ENCODE data around the gene PNP.

The PNP gene

DNA sequence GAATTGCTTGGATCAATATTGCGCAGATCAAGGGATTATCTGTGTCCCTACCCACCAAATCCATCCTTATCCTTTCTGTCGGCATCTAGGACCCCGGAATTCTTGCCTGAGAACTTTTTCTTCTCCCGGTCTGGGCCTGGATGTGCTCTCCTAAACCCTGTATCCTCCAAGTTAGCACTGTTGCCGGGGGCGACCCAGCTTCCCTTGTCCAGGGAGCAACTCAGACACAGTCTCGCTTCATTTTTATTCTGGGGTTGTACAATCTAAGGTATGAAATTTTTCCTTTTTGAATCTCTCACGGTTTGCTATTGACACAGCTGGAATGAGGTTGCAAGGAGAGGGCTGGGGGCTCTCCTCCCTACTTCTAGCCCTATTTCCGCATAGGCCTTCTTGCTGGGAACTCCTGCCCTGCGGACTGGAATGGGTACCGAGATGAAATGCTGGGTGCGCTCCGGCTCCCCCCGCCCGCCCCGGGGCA is 403 bp upstream of the PNP start:
- WGBS, result 38% methylated on average over 16 of the region's 16 CpGs
- no peak for DNase-seq
- H3K9me3 ChIP-seq (ENCODE audit: control insufficient read depth, low read length), result no peaks in the 10 kb centered on the region

DNA sequence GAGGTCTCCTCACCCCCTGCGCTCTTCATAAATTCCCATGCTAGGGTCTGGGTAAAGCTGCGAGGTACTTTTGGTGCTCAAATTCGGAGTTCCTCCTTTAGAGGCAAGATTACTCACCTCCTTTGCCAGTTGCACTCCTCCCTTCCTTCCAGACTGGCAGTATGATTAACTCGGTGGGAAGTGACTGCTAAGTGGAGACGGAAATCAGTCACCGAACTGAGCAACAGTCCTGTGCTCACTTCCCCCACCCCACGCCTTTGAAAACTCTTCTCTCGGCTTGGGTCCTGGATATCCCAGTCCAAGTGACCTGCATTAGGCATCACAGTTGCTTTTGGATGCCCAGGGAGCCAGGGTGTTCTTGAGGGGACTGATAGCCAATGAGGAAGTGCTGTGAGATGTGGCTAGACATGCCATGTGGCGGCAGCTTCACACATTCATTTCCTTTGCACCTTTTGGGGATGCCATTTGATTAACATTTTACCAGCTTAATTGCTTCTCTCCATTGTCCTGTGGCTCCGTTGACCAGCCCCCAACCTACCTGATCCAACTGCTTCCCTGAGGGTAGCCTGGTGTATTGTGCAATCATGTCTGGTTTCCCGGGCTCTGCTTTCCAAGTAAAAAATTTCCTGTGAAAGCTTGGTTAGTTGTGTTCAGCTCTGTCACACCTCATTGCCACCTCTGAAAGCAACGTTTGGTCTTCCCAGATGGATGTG is 840 bp downstream of the PNP start:
- Histone ChIP-seq H4K91ac (ENCODE audit: low read length) (no peak overlapping the region), H3K4me3 (ENCODE audit: insufficient read depth in 1 of 2, low read depth in 1 of 2, low read length in 2 of 2) (peak overlapping the region; percentile 73 to 96), H3K23ac (ENCODE audit: low read length in 2 of 2) (peak overlapping the region in 1 of 2 experiments; percentile 2), H4K8ac (ENCODE audit: low read length) (no peak overlapping the region), H3K4ac (ENCODE audit: low read depth in 1 of 2, low read length in 2 of 2) (peak overlapping the region in 1 of 2 experiments; percentile 33), H2BK120ac (ENCODE audit: low read depth, low read length) (no peak overlapping the region), H3K9ac (ENCODE audit: low read length) (peak overlapping the region; percentile 96), H3K4me2 (ENCODE audit: low read length, poor library complexity, severe bottlenecking) (peak overlapping the region; percentile 67), H2BK15ac (ENCODE audit: low read depth, poor library complexity, severe bottlenecking) (no peak overlapping the region), H3K14ac (ENCODE audit: low read length in 2 of 2) (peak overlapping the region in 1 of 2 experiments; percentile 71), H2AK5ac (ENCODE audit: low read length, severe bottlenecking) (no peak overlapping the region), H3K9me3 (ENCODE audit: control insufficient read depth, low read length) (no peaks in the 10 kb centered on the region), H2BK12ac (ENCODE audit: low read length in 2 of 2) (peak overlapping the region in 1 of 2 experiments; percentile 10), H3K18ac (ENCODE audit: low read depth in 1 of 2, low read length in 2 of 2) (peak overlapping the region in 1 of 2 experiments; percentile 87), H2AFZ (ENCODE audit: low read depth, low read length) (peak overlapping the region; percentile 55), H3K27ac (ENCODE audit: low read length, poor library complexity, severe bottlenecking) (peak overlapping the region; percentile 39), H3K4me1 (ENCODE audit: control insufficient read depth, insufficient read depth, low read depth, low read length) (peaks cover 5% of the 10 kb centered on the region), H2BK5ac (ENCODE audit: low read depth, low read length, poor library complexity, severe bottlenecking) (no peak overlapping the region), H3K36me3 (ENCODE audit: control insufficient read depth in 1 of 2, insufficient read depth in 2 of 2, low read depth in 1 of 2, low read length in 2 of 2) (peaks cover 11 to 31% of the 10 kb centered on the region in 2 experiments), H3K27me3 (ENCODE audit: control insufficient read depth in 1 of 2, insufficient read depth in 1 of 2, low read length in 2 of 2) (no peaks in the 10 kb centered on the region), H3K79me1 (replicated peaks; ENCODE audit: low read length, poor library complexity, severe bottlenecking) (peaks cover 18% of the 10 kb centered on the region)
- WGBS, result 0% methylated on average over 11 of the region's 12 CpGs
- peak; percentile 87 for DNase-seq

More for the DNA sequence above, 403 bp upstream of the PNP start:
- Histone ChIP-seq H3K4me2 (ENCODE audit: low read length, poor library complexity, severe bottlenecking) (peak overlapping the region; percentile 67), H2BK12ac (ENCODE audit: low read length in 2 of 2) (no peak overlapping the region), H2BK120ac (ENCODE audit: low read depth, low read length) (no peak overlapping the region), H4K91ac (ENCODE audit: low read length) (no peak overlapping the region), H4K8ac (ENCODE audit: low read length) (peak overlapping the region; percentile 36), H2AFZ (ENCODE audit: low read depth, low read length) (peak overlapping the region; percentile 15), H3K27ac (ENCODE audit: low read length, poor library complexity, severe bottlenecking) (no peak overlapping the region), H3K14ac (ENCODE audit: low read length in 2 of 2) (no peak overlapping the region), H2BK5ac (ENCODE audit: low read depth, low read length, poor library complexity, severe bottlenecking) (no peak overlapping the region), H2AK5ac (ENCODE audit: low read length, severe bottlenecking) (no peak overlapping the region), H3K4ac (ENCODE audit: low read depth in 1 of 2, low read length in 2 of 2) (peak overlapping the region in 1 of 2 experiments; percentile 27), H3K4me3 (ENCODE audit: insufficient read depth in 1 of 2, low read depth in 1 of 2, low read length in 2 of 2) (peak overlapping the region; percentile 73 to 96), H3K79me1 (replicated peaks; ENCODE audit: low read length, poor library complexity, severe bottlenecking) (peaks cover 10% of the 10 kb centered on the region), H3K36me3 (ENCODE audit: control insufficient read depth in 1 of 2, insufficient read depth in 2 of 2, low read depth in 1 of 2, low read length in 2 of 2) (peaks cover 4 to 19% of the 10 kb centered on the region in 2 experiments), H3K27me3 (ENCODE audit: control insufficient read depth in 1 of 2, insufficient read depth in 1 of 2, low read length in 2 of 2) (no peaks in the 10 kb centered on the region), H3K4me1 (ENCODE audit: control insufficient read depth, insufficient read depth, low read depth, low read length) (peaks cover 5% of the 10 kb centered on the region), H3K9ac (ENCODE audit: low read length) (peak overlapping the region; percentile 96), H3K18ac (ENCODE audit: low read depth in 1 of 2, low read length in 2 of 2) (no peak overlapping the region), H3K23ac (ENCODE audit: low read length in 2 of 2) (no peak overlapping the region), H2BK15ac (ENCODE audit: low read depth, poor library complexity, severe bottlenecking) (peak overlapping the region; percentile 54)

DNA sequence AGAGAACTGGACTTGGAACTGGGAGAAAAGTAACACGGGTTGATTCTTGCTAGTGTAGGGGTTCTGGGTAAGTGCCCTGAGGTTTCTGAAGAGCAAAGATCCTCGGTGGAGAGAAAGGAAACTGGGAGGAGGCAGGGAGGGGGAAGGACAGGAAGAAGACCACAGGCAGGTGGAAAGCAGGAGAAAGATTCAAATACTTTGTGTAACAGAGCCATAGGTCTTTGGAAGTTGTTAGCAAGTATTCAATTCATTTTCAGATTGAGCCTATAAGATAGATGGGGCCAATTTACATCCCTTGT is 1.3 kb downstream of the PNP start:
- H2AK5ac ChIP-seq (ENCODE audit: low read length, severe bottlenecking), result no peak overlapping the region
- no peak overlapping the region for H2AFZ ChIP-seq (ENCODE audit: low read depth, low read length)
- no peak overlapping the region for H3K23ac ChIP-seq (ENCODE audit: low read length in 2 of 2)
- peaks cover 5% of the 10 kb centered on the region for H3K4me1 ChIP-seq (ENCODE audit: control insufficient read depth, insufficient read depth, low read depth, low read length)
- H2BK120ac ChIP-seq (ENCODE audit: low read depth, low read length), result no peak overlapping the region
- peak overlapping the region; percentile 96 for H3K9ac ChIP-seq (ENCODE audit: low read length)
- no peak overlapping the region for H3K18ac ChIP-seq (ENCODE audit: low read depth in 1 of 2, low read length in 2 of 2)
- 2% methylated on average over 2 of the region's 2 CpGs for WGBS
- DNase-seq, result no peak
- no peak overlapping the region for H3K14ac ChIP-seq (ENCODE audit: low read length in 2 of 2)
- H3K9me3 ChIP-seq (ENCODE audit: control insufficient read depth, low read length), result no peaks in the 10 kb centered on the region
- peaks cover 18% of the 10 kb centered on the region for H3K79me1 ChIP-seq (replicated peaks; ENCODE audit: low read length, poor library complexity, severe bottlenecking)
- no peaks in the 10 kb centered on the region for H3K27me3 ChIP-seq (ENCODE audit: control insufficient read depth in 1 of 2, insufficient read depth in 1 of 2, low read length in 2 of 2)
- no peak overlapping the region for H4K8ac ChIP-seq (ENCODE audit: low read length)
- H3K4me3 ChIP-seq (ENCODE audit: insufficient read depth in 1 of 2, low read depth in 1 of 2, low read length in 2 of 2), result peak overlapping the region in 1 of 2 experiments; percentile 96
- no peak overlapping the region for H4K91ac ChIP-seq (ENCODE audit: low read length)
- no peak overlapping the region for H3K27ac ChIP-seq (ENCODE audit: low read length, poor library complexity, severe bottlenecking)
- H2BK5ac ChIP-seq (ENCODE audit: low read depth, low read length, poor library complexity, severe bottlenecking), result no peak overlapping the region
- H3K4ac ChIP-seq (ENCODE audit: low read depth in 1 of 2, low read length in 2 of 2), result no peak overlapping the region
- peaks cover 16 to 36% of the 10 kb centered on the region in 2 experiments for H3K36me3 ChIP-seq (ENCODE audit: control insufficient read depth in 1 of 2, insufficient read depth in 2 of 2, low read depth in 1 of 2, low read length in 2 of 2)
- H3K4me2 ChIP-seq (ENCODE audit: low read length, poor library complexity, severe bottlenecking), result peak overlapping the region; percentile 67
- no peak overlapping the region for H2BK12ac ChIP-seq (ENCODE audit: low read length in 2 of 2)
- no peak overlapping the region for H2BK15ac ChIP-seq (ENCODE audit: low read depth, poor library complexity, severe bottlenecking)

DNA sequence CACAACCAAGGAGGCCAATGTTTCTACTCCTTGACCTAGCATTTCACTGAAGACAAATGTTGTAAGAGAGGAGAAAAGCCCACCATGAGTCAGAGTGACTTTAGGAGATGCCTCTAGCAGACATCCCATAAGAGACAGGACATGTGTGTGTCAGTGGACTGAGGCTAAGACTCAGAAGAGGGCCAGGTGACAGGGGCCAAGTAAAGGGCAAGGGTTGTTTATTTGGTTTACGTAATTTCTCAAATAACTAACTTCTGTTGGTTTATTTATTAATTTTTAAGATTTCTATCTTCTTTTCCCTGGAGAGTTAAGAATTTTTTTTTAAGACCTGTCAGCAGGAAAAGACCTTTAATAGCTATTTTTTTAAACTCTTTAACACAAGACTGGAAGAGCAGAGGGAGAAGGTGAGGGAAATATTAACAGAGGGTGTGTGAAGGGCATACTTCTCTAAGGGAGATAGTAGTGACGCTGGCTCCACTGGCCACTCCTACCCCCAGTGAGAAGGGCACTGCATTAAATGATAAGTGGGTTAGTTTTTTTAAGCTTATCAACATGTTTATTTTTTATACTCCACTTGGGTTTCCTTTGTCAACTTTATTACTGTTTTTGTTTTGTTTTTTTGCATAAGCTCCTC is 3.4 kb downstream of the PNP start:
- no peak overlapping the region for H2AFZ ChIP-seq (ENCODE audit: low read depth, low read length)
- H2BK5ac ChIP-seq (ENCODE audit: low read depth, low read length, poor library complexity, severe bottlenecking), result no peak overlapping the region
- peaks cover 22% of the 10 kb centered on the region for H3K79me1 ChIP-seq (replicated peaks; ENCODE audit: low read length, poor library complexity, severe bottlenecking)
- peaks cover 31 to 57% of the 10 kb centered on the region in 2 experiments for H3K36me3 ChIP-seq (ENCODE audit: control insufficient read depth in 1 of 2, insufficient read depth in 2 of 2, low read depth in 1 of 2, low read length in 2 of 2)
- WGBS, result 100% methylated on average over 1 of the region's 2 CpGs
- H3K9me3 ChIP-seq (ENCODE audit: control insufficient read depth, low read length), result no peaks in the 10 kb centered on the region
- no peak overlapping the region for H3K23ac ChIP-seq (ENCODE audit: low read length in 2 of 2)
- H3K18ac ChIP-seq (ENCODE audit: low read depth in 1 of 2, low read length in 2 of 2), result no peak overlapping the region
- no peaks in the 10 kb centered on the region for H3K27me3 ChIP-seq (ENCODE audit: control insufficient read depth in 1 of 2, insufficient read depth in 1 of 2, low read length in 2 of 2)
- no peak overlapping the region for H3K9ac ChIP-seq (ENCODE audit: low read length)
- no peak overlapping the region for H3K4ac ChIP-seq (ENCODE audit: low read depth in 1 of 2, low read length in 2 of 2)
- no peak overlapping the region for H2AK5ac ChIP-seq (ENCODE audit: low read length, severe bottlenecking)
- H3K14ac ChIP-seq (ENCODE audit: low read length in 2 of 2), result no peak overlapping the region
- H4K91ac ChIP-seq (ENCODE audit: low read length), result no peak overlapping the region
- no peak overlapping the region for H2BK15ac ChIP-seq (ENCODE audit: low read depth, poor library complexity, severe bottlenecking)
- no peak overlapping the region for H3K4me3 ChIP-seq (ENCODE audit: insufficient read depth in 1 of 2, low read depth in 1 of 2, low read length in 2 of 2)
- H3K27ac ChIP-seq (ENCODE audit: low read length, poor library complexity, severe bottlenecking), result no peak overlapping the region
- no peak overlapping the region for H4K8ac ChIP-seq (ENCODE audit: low read length)
- no peak overlapping the region for H2BK12ac ChIP-seq (ENCODE audit: low read length in 2 of 2)
- H2BK120ac ChIP-seq (ENCODE audit: low read depth, low read length), result no peak overlapping the region
- H3K4me1 ChIP-seq (ENCODE audit: control insufficient read depth, insufficient read depth, low read depth, low read length), result peaks cover 5% of the 10 kb centered on the region
- no peak for DNase-seq
- no peak overlapping the region for H3K4me2 ChIP-seq (ENCODE audit: low read length, poor library complexity, severe bottlenecking)
